NCI-H82 treated with DMSO at 0.1 percent for 48 hours (cell line): ENCODE measurements around the gene FGFR1OP2.

ENCODE experiments used
- DNase-seq: peaks from one replicate; lab custom pipeline; 2025; ENCODE audit not compliant: unreplicated experiment; lab: John Stamatoyannopoulos, UW

FGFR1OP2 gene

DNA sequence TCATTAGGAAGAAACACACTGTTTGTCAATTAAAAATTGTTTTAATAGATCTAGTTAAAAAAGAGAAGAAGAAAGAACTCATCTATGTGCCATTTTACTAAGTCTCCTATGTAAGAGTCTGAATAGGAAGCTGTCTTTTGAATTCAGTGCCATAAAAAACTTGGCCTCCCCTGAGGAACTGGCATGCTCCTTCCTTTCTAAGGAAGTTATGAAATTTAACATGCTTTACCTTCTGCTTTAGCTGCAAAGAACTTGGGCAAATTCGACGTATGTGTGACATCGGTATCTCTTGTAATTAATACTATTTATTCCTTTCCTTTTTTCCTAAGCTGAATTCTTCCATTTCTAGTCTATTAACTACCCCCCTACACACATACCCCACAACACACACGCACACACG is 63.4 kb downstream of the FGFR1OP2 start:
- no peak for DNase-seq

DNA sequence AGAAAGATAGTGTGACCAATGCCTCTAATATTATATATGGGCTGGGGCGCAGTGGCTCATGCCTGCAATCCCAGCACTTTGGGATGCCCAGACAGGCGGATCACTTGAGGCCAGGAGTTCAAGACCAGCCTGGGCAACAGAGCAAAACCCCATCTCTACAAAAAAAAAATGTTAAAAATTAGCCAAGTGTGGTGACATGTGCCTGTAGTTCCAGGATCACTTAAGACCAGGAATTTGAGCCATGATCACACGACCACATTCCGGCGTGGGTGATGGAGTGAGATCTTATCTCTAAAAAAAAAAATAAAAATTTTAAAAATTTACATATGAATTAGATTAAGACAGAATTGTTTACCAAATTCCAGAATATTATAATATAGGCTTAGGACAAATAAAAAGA is 63.9 kb downstream of the FGFR1OP2 start:
- no peak for DNase-seq

DNA sequence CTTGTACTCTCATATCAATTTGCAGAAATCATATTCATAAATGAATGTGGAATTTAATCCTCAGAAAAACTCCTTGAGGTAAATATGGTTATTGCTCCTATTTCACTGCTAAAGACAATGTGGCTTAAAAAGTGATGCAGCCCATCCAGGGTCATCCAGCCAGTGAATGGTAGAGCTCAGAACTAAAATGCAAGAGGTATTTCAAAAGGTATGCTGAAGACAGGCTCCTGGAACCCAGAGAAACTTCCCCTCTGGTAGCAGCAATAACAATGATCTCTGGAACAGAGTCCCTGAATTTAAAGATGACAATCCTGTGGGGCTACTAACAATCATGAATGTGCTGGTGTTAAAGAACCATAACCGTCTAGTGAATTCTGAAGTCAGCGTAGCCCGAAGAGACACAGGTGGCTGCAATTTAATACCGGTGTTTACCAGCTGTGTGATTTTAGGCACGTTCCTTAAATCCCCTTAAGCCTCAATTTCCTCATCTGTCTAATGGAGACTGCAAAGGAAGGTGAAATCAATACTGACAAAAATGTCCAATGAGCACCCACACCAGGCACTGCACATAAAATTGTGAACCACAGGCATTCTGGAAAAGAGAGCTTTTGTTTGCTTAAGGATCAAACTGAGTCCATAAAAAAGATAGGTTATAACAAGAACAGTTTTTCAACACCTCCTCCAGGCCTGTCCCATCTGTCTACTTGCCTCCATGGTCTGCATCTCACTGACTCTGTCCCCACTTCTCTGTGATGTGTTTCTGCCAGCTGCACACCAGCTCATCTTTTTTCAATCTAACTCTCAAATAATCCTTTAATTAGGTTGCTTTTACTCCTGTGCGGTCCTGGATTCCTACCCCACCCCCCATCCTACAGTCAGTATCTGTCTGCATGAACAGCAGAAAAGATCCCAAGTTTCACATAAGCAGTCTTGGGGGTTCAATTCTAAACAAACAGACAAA is 65.4 kb downstream of the FGFR1OP2 start:
- DNase-seq = peak; percentile 98

DNA sequence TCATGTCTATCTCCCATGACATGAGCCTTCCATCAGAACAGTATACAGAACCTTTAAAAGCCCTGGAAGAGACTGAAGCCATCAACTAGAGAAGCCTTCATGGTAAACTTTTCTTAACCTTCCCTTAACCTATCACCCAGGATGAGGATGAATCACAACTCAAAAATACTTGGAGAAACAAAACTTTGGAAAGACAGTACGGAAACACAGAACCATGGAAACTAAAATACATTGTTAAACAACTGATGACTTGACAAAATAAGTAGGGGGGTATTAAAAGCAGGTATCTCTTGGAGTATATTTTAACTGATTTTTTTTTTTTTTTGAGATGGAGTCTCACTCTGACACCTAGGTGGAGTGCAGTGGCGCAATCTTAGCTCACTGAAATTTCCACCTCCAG is 67.2 kb downstream of the FGFR1OP2 start:
- peak; percentile 22 for DNase-seq

DNA sequence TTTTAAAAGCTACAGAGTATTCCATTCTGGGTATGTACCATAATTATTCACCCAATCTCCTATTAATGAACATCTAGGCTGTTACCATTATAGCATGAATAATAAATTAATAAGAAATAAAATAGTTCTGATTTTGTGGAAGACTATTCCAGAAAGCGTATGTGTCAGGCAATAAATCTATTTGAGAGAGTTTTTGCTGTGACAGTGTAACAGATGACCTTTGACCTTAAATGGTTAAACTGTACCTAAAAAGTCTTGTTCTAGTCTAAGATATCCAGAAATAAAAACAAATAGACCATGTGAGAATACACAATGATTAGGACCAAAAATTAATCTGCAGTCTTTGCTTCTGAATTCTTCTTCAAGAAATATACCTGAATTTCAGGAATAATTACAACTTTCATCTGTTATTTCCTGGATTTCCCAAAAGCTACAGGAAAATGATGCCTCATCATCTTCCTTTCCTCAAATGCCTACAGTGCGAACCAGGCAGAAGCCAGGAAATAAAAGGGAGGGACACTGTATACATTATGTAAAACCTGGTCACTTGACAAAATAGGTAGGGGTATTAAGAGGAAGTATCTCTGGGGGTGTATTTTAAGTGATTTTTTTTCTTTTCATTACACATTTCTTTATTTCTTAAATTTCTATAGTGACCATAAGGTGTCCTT is 68.7 kb downstream of the FGFR1OP2 start:
- DNase-seq = no peak

DNA sequence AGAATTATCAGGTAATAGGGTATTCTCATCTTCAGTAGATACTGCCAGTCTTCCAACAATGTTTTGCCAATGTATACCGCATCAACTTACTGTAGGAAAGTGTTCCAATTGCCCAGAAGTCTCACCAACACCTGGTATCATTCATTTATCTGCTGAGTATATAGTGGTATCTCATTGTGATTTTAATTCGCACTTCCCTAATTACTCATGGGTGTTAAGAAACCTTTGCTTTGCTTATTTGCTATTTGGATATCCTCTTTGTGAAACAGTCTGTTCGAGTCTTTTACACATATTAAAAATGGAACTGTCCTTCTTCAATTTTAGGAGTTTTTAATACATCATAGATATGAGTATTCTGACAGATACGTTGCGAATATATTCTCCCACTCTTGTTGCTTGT is 69.8 kb downstream of the FGFR1OP2 start:
- no peak for DNase-seq

DNA sequence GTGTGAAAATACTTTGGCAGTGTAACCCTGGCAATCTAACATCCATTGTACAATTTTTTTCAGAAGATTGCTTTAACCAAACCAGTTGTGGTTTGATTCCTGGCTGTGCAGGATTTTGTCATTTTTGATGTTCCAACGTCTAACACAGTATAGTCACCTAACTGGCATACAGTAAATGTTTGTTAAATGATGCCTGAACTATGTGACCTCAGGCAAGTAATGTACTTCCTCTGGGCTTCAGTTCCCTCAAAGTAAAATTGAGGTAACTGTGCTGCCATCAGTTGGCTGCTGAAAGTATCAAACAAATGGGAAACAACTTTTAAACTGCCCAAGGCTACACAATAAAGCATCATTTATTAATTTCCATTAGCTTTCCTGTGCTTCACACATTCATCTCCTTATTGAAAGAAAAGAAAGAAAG is 71.6 kb downstream of the FGFR1OP2 start:
- DNase-seq = no peak

DNA sequence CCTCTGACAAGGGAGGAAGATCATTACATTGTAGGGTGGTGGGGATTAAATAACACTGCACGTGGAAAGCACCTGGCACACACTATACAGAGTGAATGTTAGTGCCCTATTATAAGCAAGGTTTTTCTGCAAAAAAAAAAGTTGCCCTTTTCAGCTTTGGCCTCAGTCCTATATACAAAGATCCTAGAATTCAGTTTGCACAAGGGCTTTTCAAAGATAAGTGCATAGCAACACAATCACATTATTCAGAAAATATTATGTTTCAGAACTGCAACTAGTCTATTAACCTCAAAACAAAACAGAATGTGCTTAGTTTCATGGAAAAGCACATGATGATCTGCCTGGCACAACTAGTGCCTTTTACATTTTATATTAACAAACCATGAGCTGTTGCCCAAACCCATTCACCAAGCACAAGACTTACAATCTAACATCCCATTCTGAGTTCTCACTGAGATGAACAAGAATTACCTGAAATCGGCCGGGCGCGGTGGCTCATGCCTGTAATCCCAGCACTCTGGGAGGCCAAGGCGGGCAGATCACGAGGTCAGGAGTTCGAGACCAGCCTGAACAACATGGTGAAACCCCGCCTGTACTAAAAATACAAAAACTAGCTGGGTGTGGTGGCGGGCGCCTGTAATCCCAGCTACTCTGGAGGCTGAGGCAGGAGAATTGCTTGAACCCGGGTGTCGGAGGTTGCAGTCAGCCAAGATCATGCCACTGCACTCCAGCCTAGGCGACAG is 74.1 kb downstream of the FGFR1OP2 start:
- DNase-seq = peak; percentile 23

DNA sequence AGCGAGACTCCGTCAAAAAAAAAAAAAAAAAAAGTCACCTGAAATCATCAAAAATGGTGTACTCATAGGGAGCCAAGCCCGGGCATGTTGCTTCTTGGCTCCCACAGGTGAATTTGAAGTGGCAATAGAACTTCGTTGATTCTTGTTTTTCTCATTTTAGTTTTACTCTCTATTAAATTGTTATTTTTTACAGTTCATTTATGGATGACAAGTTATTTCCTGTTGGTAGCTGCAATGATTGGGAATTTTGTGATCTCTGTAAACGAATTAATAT is 74.6 kb downstream of the FGFR1OP2 start:
- DNase-seq = no peak

DNA sequence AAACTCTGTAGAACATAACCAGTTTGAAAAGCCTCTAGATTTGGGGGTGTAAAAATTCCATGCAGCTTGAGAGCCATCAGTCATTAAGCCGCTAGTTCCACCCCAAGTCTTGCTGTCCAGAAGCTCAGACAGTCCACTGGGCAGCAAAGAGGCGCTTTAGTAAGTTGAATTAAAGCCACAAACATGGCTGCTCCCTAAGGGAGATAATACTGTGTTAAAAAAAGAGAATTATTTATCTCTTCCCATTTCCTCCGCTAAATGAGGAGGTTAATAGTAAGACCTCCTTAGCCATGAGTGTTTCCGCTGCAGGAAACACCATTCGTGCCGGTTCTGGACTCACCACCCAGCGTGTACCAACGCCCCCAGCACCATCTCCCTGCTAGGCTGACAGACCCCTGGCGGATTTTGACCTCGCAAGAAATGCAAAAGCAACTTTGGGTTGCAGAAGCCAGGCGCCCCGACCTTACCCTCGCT is 75.4 kb downstream of the FGFR1OP2 start:
- DNase-seq = no peak

DNA sequence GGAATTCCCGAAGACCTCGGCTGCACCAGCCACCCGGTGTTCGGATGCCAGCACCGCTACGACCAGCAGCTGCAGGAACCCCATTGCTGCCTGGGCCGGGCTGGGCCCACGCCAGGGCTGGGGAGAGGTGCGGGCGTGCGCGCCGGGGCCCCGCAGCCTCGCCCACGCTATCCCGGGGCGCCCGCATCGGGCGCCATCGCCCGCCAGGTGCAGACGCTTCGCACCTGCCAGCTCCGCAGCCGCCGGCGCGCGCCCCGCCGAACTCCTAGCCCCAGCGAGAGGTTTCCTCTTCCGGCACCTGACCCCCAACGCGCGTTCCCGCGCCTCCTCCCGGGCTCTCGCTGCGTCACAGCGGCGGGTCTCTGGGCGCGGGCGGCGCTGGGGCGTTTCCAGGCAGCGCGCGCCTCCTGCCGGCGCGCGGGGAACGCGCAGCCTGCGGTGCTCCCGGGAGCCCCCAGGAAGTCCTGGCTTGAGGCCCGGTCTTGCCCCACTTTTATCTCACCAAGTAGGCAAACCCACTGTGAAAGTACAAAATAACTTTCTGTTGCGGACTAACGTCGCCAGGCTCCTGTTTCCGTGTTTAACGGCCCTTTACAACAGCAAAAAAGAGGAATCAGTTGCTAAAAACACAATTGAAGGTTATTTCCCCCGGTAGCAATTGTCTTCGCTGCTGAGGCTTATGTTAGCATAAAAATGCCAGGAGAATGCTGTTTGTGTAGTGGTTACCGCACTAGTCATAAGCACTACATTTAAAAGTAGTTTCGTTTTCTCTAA is 76.0 kb downstream of the FGFR1OP2 start, which contains the start of gene TM7SF3:
TSS of gene TM7SF3 (minus strand) at position 300 of the 774 bp plus-strand sequence. CDS start at position 84, 216 bp downstream.
- DNase-seq = peak; percentile 86

DNA sequence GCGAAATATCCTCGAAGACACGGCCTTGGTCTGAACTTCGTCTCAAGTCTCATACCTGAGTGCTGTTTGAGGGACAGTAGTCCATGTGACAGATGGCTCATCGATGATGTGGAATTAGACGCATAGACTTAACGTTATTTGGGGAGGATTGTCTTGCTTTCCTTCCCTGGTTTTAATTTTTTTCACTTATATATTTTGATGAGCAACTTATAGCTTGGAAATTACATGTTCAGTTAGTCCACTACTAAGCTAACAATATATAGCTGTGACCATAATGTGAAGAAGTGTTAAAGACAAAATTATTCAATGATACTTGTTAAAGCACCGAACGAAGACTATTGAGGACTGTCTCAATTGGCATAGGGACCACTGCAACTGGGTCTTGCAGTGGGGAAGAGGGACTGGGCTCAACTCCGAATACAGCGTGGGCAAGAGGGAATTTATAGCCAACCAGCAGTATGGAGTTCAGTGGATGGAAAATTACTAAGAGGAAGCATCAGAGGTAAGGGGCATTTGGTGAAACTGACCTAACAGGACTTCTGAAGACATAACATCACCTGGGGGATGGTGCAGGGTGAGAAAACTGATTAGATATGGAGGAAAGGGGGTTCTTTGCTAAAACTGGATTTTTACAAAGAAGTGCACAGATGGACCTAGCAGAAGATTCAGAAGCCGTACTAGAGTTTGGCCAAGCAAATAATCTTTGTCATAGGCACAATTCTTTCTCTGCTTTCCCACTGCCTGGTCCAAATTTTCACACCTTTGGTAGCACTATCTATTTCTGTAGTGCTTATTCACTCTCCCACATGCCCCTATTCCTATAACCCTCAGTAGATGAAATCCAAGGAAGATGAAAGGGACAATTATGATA is 76.8 kb downstream of the FGFR1OP2 start:
- DNase-seq = peak; percentile 46

DNA sequence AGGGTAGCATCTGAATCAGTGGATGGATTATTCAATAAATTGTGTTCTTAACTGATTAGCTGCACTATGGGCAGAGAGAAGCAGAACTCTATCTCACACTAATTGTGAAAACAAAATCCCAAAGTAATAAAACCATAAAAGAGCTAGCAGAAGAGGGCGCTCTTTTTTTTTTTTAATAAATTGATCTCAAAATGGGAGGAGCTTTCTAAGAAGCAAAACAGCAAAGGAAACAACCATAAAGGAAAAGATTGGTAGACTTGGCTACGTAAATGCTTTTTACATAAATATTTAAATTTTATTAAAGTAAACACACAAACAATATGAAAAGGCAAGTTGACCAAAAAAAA is 77.4 kb downstream of the FGFR1OP2 start:
- peak; percentile 59 for DNase-seq
